Lower leg skin (tissue), 4 donors: ENCODE measurements around the gene LMOD3. TPM values are rescaled to one million over a fixed set of nuclear protein-coding genes. Genes with fewer than 3 reads are reported as not detected.

Experiments used
- DNase-seq, 2 donors: peaks; one replicate each; pipeline ENCODE4 v3.0.0-alpha.2; 2019; ENCODE audit warnings: low spot score in 2 of 2
- H3K4me3 ChIP-seq: fragments of 200-600 bp; sonication (generic); 2 replicates; pipeline ENCODE4 v1.5.1; 2017; ENCODE audit warnings: mild to moderate bottlenecking, low read depth; ENCODE audit not compliant: poor library complexity, severe bottlenecking
- CTCF ChIP-seq, 3 donors: fragments of 450-650 bp; IDR thresholded peaks; one replicate each; pipeline ENCODE4 v1.5.1; 2016; ENCODE audit warnings: antibody characterized with exemption in 3 of 3, mild to moderate bottlenecking in 3 of 3, moderate library complexity in 2 of 3
- POLR2A ChIP-seq, 2 donors: fragments of 450-650 bp; IDR thresholded peaks; one replicate each; pipeline ENCODE4 v1.6.1; 2016 to 2017; ENCODE audit warnings: antibody characterized with exemption in 2 of 2, mild to moderate bottlenecking in 1 of 2, moderate library complexity in 1 of 2
- WGBS, 2 donors: methylation state at CpG; one replicate each; pipeline ENCODE4 v1.1.5; 2018; 5-methylcytosine and 5-hydroxymethylcytosine counted together
- intact Hi-C: fragments of 100-400 bp; cut with DNase I; formaldehyde crosslinking; loops from one replicate; pipeline ENCODE4 v1.15.0; 2023; ENCODE audit warnings: low total_unique reads
- total RNA-seq, 4 donors: library from RNA; depleted of rRNA; stranded (reverse); fragments of >200 nt; gene quantifications; one replicate each; pipeline ENCODE4 v1.1.0, GENCODE V29; 2016

Gene LMOD3
- total RNA-seq, 4 donors from 2014 or later: not detected

- no peak overlapping the region for H3K4me3 ChIP-seq
- intact Hi-C loops: no loop called here
- TF ChIP-seq POLR2A (IDR thresholded peaks at IDR 0.05) (no peak), CTCF (IDR thresholded peaks at IDR 0.05) (no peak)
- no peak for DNase-seq
- 51 to 55% methylated on average over 5 of the region's 5 CpGs for WGBS, 2 donors
Measured at GRCh38 chr3:69081583-69082262, 40.7 kb downstream of the LMOD3 start.

GRCh38 chr3:69080233-69080920 is 42.0 kb downstream of the LMOD3 start, which contains the start of gene UBA3:
Gene UBA3, minus strand, starts transcription at chr3:69080365. Its CDS starts 12 bp downstream, at chr3:69080353.
- intact Hi-C loops: no loop called here
- H3K4me3 ChIP-seq: peak within 1 kb of the TSS; percentile 85
- WGBS, 2 donors: 4% methylated on average over 36 of the region's 37 CpGs
- peak; percentile 90 to 98 for DNase-seq
- no peak for TF ChIP-seq POLR2A (IDR thresholded peaks at IDR 0.05)
- no peak for TF ChIP-seq CTCF (IDR thresholded peaks at IDR 0.05)

- intact Hi-C loops: no loop called here
- DNase-seq: no peak
- 1 to 2% methylated on average over 29 of the region's 29 CpGs for WGBS, 2 donors
- TF ChIP-seq POLR2A (IDR thresholded peaks at IDR 0.05) (no peak), CTCF (IDR thresholded peaks at IDR 0.05) (no peak)
- H3K4me3 ChIP-seq: peak overlapping the region; percentile 85
Measured at GRCh38 chr3:69079269-69080159, 42.9 kb downstream of the LMOD3 start.

- no peak for DNase-seq
- TF ChIP-seq POLR2A (IDR thresholded peaks at IDR 0.05) (no peak), CTCF (IDR thresholded peaks at IDR 0.05) (no peak)
- H3K4me3 ChIP-seq: no peak overlapping the region
- WGBS, 2 donors: 95 to 98% methylated on average over 3 of the region's 3 CpGs
- intact Hi-C loops: no loop called here
Measured at GRCh38 chr3:69072928-69073327, 49.5 kb downstream of the LMOD3 start.

- DNase-seq: no peak
- WGBS, 2 donors: 66 to 81% methylated on average over 4 of the region's 4 CpGs
- intact Hi-C loops: no loop called here
- H3K4me3 ChIP-seq: no peak overlapping the region
- no peak for TF ChIP-seq POLR2A (IDR thresholded peaks at IDR 0.05)
- TF ChIP-seq CTCF (IDR thresholded peaks at IDR 0.05): no peak
Measured at GRCh38 chr3:69066121-69066520, 56.3 kb downstream of the LMOD3 start.
